HG03066 (cell line): ENCODE data around the gene KCND3.

Experiments used
- ATAC-seq: cut with Tn5 transposase; IDR thresholded peaks from one replicate; pipeline ENCODE4 v1.9.1; 2021; ENCODE audit warnings: low read depth; ENCODE audit not compliant: unreplicated experiment

KCND3 gene

DNA sequence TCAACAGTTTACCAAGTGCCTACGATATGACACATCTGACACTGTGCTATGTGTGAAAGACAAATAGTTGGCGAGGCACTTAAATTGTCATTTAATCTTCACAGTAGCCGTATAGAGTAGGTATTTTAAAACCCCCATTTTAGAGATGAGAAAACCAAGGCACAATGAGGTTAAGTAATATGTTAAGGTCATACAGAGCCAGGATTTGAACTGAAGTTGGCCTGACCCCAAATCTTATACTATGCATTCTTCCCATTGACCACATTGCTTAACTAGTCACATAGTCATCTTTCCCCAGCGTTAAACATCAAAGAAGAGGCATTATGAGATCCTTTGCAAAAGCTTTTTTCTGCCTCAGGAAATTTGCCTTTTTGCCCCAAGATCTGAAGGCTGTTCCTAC, 254.1 kb downstream of the KCND3 start:
- ATAC-seq, result no peak

DNA sequence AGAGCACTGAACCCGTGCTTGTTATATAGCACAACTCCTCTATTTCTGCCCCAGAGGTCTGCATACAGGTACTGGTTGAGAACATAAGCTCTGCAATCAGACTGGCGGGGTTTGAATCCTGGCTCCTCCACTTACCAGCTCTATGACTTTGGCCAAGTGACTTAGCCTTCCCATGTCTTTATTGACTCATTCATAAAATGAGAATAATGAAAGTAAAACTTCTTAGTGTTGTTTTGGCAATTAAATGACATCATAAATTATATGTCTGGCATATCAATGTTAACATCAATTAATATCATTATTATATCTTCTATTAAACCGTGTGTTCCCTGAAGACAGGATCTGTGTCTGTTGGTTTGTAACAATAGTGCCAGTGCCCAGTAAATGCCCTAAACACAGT, 254.6 kb downstream of the KCND3 start:
- no peak for ATAC-seq

GRCh38 chr1:111734426-111734825, 255.0 kb downstream of the KCND3 start:
- no peak for ATAC-seq

DNA sequence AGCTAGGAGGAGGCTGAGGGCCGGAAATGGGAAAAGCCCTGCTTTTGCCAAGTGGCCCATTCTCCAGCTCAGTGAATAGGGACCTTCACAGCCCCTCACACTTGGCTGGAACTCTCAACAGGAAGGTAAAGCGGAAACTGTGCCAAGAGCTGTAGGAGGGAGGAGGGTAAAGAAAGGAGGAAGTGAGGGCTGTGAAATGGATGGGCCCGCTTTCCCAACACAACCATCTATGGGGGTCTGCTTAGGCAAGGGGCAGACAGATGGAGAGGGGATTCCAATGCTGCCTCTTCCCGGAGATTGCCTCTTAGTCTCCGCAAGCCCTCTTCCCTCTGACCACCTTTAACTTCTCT, 255.5 kb downstream of the KCND3 start:
- ATAC-seq, result no peak

DNA sequence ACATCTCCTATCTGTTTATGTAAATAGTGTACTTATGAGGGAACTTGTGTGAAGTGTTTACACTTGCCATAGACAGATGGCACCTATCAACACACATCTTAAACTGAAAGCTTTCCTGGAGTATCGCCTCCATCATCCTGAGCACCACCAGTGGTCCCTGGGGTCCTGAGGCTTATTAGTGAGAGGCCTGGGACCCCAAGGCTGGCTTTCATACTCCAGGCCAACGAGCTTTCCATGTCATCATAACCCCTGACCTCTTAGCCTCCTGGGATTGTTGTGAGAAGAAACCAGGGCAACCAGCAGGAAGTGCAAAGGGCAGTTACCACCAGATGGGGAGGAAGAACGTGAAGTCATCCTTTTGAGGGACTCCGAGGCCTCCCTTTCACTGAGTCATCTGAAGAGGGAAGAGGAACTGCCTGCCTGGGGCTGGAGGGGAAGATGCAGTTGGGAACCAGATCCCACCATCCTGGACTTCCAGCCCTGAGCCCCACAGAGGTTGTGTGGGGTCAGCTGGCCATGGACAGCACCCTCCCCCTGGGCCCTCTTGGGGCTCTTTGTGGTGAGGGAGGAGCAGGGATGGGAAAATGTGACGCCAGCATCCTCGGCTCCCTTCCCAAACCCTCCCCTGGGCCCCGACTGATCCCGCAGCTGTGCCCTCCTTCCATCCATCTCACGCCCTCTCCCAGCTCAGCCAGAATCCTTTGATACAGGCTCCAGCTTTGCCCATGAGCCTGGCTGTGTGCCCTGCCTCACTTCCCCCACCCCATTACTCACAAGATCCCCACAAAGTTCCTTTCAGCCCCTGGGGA, 256.1 kb downstream of the KCND3 start:
- ATAC-seq, result no peak

DNA sequence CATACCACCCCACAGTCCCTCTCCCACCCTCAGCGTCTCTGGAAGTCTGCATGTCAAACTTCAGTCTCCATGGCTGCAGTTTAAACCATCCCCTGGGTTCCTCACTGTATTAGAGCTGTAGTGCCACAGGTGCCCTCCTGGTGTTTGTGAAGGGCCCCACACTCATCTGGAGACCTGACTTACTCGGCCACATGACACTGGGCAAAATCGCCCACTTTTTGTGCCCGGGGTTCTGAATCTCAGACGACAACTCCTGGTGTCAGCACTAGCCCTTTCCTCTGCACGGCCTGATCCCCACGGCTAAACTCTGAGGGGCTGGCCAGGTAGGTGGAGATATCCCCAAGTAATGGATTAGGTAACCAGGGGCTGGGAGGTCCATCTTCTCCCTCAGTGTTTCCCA, 256.8 kb downstream of the KCND3 start:
- no peak for ATAC-seq

- ATAC-seq, result no peak
Measured at GRCh38 chr1:111731956-111732355, 257.5 kb downstream of the KCND3 start.

DNA sequence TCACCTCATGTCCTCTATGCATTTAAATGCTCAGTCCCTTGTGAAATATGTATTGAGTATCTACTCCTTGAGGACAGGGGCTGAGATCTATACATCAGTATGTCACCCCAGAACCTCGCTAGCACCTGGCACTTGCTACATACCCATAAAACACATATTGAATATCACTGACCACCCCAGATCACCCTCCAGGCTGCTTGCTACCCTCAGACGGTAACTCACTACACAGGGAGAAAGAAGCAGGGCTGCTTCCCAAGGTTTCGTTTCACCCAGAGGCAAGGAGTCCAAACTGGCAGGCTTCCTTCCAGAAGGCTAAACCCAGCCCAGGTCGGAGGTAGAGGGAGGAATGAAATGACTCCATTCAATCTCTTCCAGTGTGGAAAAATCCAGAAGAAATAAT, 258.8 kb downstream of the KCND3 start:
- ATAC-seq, result no peak

- no peak for ATAC-seq
Measured at GRCh38 chr1:111729946-111730681, 259.4 kb downstream of the KCND3 start.

DNA sequence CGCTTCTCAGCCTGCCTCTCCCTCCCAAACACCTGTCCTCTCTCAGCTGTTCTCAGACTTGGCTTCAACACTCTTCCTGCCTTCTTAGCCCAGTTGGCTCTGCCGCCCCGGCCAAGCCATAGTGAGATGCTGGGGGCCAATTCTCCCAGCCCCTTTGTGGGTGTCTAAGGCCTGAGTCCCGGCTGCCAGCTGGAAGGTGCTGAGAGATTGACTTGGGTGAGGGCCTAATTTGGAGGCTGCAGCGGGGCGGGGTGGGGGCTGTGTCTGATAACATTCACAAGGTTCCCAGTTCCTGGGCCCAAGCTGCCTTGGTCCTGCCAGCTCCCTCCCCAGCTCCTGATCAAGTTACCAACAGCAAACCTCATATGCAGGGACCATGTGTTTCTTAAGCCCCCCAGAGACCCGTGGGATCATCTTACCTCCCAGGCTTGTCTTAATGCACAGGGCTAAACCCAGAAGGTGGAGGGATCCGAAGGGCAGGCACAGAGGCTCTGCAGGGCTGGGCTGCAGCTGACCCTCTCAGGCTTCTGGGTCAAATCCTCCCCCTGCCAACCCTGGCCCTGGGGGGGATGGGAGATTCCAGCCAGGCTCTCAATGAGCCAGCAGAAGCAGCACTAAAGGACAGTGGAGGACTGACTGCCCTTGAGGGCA, 260.1 kb downstream of the KCND3 start:
- ATAC-seq, result no peak

DNA sequence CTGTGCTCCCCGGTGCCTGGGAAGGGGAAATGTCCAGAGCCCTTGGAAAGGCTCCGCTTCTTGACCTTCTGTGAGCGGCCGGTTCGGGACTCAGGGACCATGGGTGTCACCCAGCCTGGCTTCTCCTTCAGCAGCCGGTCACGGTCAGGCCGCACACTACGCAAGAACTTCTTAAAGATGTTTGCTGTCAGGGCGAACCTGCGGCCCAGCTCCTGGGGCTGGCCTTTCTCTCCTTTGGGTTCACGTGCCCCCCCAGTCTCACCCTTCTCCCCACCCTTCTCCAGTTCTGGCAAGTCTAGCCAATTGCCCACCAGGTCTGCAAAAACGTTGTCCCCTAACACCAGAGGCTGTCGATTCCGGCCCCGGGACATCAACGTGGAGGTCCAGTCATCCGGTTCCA, 262.4 kb downstream of the KCND3 start:
- no peak for ATAC-seq

DNA sequence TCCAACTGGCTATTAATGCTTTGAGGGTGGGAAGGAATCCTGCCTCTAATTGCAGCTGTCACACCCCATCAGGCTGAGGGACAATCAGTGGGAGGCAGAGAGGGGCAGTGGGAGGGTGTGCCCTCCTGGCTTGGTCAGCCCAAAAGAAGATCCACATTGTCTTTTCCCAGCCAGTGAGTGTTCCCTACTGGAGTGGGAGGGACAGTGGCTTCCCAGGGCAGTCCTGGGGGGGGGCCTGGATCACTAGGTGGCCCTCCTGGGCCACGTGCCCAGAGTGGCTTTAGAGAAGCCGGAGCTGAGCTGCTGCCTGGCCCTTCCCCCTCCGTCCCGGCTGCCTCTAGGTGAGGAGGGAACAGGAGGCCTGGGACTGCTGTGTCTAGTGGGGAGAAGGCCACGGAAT, 264.3 kb downstream of the KCND3 start:
- no peak for ATAC-seq

DNA sequence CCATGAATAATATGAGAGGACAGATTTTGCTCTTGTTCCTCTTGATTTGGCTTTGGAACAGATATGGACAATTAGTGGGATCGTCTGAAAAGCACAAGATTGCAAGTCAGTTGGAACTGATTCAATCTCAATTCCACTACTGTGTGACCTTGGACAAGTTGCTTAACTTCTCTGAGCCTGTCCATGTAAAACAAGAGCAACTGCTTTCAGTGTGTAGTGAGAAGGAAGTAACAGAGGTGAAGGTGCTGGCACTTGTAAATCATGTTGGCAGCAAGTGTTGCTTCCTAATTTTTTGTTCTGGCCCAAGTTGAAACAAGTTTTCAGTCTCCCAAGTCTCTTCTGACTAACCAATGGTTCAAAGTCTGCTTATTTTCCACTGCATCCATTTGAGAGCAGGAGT, 265.6 kb downstream of the KCND3 start:
- ATAC-seq, result no peak

DNA sequence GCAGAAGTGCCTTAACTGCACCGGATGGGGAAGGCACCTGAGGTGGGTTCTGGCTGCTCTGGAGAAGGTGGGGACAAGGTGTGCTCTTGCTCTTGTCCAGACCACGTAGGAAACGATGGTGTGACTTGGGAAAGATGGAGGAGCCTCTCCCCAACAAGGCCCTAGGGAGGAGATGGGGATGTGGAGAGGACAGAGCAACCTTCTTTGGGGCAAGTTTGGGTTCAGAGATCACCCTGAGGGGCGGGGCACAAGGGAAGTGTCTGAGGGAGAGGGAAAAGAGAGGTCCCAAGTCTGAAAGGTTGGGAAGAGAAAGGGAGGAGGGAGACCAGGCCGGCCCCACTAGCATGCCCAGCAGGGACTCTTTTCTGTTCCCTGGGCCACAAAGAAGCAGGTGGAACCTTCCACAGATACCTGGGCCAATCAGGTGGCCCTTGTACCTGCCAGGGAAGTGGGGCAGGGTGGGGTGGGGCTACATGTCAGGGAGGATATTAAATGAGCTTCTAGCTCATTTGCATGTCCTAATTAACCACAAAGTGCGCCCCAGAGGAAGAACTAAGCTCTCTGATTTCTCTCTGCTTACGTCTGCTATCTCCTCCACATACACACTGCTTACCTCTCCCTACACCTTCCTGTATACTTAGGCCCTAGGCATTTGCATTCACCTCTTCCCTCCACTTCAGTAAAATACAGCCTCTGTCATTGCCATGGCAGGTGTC, 266.2 kb downstream of the KCND3 start:
- no peak for ATAC-seq

- ATAC-seq, result no peak
Measured at GRCh38 chr1:111720977-111721786, 268.3 kb downstream of the KCND3 start.
